ENCODE measurements around the gene MAP1LC3B2.
"Not testable (repeated sequence)": the region's sequence is repeated elsewhere in the genome, so short reads cannot be mapped to it uniquely, and the experiment has no call there.

The MAP1LC3B2 gene

DNA sequence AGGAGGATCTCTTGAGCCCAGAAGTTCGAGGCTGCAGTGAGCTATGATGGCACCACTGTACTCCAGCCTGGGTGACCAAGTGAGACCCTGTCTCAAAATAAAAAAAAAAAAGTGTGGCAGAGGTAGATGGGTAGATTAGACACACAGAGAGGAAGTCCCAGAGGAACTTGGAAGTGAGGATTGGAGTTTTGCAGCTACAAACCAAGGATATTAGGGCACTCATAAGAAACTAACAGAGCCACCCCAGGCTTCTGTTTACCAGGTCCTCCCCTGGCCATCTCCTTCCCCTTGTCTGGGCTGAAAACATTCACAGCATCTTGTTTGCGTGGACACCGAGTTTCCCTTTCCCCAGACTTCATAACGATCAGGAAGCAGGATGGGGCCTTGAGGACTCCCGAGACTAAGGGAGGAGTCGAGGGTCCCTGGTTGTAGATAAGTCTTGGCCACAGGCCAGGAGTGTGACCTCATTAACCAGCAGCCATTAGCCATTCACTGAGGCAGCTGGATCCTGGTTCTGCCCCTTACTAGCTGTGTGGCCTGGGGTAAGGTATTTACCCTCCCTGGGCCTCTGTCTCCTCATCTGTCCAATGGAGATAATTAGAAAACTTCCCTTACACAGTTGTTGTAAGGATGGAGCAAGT is 2.1 kb downstream of the MAP1LC3B2 start:
- DNase-seq: peak; percentile 10

DNA sequence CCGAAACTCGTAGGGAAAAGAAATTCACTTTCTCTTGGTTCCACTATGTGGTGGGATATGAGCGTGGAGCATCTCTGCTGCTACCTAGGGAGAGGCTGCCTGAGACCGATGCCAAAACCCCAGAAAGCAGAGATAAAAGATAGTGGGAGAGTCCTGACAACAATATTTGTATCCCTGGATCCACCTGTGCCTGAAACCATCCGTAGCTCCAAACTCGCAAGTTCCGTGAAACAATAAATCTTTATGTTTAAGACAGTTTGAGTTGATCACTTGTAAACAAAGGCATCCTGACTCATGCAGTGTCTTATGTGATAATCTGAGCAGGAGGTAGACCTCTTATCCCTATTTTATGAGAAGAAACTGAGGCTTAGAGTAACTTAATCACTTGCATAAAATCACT is 2.9 kb downstream of the MAP1LC3B2 start:
- no peak for DNase-seq

DNA sequence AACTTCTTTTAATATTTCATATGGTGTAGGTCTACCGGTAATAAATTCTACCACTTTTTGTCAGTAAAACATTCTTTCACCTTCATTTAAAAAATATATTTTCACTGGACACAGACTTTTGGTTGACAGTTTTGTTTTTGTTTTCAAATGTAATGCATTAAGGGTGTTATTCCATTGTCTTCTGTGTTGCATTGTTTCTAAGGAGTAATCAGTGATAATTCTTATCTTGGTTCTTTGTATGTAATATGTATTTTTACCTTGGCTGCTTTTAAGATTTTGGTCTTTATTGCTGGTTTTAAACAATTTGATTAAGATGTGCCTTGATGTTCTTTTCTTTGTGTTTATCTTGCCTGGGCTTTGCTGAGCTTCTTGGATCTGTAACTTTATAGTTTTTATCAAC is 4.1 kb downstream of the MAP1LC3B2 start:
- no peak for DNase-seq

DNA sequence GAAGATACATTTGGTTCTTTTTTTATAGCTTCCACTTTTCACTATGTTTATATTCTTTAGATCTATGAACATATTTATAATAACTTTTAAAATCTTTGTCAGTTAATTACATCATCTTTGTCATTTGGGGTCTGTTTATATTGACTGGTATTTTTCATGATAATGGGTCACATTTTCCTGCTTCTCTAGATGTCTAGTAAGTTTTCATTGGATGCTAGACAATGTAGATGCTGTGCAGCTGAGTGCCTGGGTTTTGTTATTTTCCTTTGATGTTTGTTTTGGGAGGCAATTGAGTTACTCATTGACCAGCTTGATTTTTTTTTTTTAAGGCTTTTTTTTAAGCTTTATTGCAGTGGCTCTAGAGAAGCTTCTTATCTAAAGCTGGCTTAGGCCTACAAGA is 4.9 kb downstream of the MAP1LC3B2 start:
- DNase-seq: no peak

DNA sequence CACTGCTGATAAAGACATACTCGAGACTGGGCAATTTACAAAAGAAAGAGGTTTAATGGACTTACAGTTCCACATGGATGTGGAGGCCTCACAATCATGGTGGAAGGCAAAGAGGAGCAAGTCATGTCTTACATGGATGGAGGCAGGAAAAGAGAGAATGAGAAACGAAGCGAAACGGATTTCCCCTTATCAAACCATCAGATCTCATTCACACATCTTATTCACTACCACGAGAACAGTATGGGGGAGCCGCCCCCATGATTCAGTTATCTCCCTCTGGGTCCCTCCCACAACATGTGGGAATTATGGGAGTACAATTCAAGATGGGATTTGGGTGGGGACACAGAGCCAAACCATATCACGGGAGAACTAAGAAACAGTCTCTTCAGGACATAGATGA is 6.0 kb downstream of the MAP1LC3B2 start:
- not testable (repeated sequence) for DNase-seq

DNA sequence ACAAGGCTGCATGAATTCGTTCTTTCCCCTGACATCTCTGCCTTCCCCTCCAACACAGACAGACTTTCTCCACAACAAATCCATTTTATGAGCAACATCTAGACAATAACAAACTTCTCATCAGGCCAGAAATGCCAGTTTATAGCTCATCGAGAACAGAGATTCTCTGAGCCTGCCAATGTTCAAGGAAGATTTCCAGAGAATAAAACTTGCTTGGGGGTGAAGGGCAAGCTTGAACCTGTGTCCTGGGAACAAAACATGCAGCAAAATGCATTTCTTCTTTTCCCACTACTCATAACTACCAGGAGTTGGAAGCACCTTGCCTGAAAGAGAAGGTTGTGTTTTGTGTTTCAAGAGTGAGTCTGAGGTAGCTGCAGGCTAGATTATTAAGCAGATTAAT is 6.8 kb downstream of the MAP1LC3B2 start:
- no peak for DNase-seq

DNA sequence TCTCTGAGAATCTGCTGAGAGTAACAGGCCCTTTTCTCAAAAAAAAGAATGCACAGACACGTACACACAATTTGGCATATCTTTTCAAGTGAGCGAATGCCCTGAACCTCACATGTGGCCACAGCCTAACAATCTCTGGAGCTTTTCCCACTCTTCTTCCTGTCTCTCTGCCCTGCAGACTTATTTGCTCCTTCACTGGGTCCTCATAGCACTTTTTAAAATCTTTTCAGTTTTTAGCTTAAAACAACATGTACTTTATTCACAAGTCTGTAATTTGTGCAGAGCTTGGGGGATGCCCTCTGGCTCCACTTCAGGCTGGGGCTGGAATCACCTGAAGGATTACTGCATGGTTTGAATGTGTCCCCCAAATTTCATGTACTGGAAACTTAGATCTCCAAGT is 9.0 kb downstream of the MAP1LC3B2 start:
- no peak for DNase-seq

DNA sequence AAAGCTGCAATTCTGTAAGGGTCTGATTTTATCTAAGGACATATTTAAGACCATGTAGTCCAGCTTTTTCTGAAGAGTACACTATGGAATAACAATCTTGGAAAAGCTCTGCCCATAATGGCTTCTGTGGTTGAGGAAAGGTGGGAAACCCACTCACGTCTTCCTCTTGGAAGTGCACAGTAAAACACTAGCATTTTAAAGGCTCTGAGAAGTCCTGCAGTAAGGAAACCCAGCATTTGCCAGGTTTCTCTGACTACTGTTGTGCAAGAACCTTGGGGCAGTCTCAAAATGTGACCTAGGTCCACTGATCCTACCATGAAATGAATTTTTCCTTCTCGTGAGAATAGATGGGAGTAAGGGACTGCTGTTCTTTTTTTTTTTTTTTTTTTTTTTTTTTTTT is 11.9 kb downstream of the MAP1LC3B2 start:
- no peak for DNase-seq

DNA sequence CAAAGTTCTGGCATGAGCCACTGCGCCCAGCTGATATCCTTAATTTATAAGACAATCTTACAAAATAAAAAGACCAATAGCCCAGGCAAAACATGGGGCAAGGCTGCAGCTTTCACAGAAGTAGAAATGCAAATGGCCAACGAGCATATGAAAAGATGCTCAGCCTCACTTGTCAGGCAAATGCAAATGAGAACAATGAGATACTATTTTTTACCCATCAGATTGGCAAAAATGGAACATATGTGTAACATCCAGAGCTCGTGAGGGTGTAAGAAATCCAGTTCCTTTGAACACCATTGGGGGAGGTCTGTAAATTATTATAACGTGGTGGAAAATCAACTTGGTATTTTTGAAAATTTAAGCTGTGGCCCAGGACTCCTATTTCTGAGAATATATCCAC is 14.6 kb downstream of the MAP1LC3B2 start:
- no peak for DNase-seq

DNA sequence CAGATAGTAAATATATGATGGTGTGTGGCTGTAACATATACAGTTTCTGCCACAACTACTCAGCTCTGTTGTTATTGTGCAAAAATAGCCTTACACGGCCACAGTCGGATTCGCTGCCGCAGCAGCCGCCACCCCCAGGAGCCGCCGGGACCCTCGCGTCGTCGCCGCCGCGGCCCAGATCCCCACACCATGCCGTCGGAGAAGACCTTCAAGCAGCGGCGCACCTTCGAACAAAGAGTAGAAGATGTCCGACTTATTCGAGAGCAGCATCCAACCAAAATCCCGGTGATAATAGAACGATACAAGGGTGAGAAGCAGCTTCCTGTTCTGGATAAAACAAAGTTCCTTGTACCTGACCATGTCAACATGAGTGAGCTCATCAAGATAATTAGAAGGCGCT is 16.6 kb downstream of the MAP1LC3B2 start:
- DNase-seq: not testable (repeated sequence)

DNA sequence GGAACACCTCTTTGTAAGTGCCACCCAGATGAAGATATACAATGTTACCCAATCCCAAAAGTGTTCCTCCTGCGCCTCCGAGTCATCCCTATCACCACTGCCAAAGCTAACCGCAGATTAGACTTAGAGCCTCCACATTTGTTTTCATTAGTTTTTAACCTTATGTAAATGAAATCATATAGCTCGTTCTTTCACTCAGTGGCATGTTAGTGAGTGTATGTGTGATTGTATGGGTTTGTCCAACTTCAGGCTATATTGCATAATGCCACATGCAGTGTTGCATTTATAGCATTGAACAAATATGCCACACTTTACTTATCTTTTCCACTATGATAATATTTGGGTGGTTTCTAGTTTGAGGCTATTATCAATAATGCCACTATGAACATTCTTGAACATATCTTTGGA is 18.0 kb downstream of the MAP1LC3B2 start:
- no peak for DNase-seq

DNA sequence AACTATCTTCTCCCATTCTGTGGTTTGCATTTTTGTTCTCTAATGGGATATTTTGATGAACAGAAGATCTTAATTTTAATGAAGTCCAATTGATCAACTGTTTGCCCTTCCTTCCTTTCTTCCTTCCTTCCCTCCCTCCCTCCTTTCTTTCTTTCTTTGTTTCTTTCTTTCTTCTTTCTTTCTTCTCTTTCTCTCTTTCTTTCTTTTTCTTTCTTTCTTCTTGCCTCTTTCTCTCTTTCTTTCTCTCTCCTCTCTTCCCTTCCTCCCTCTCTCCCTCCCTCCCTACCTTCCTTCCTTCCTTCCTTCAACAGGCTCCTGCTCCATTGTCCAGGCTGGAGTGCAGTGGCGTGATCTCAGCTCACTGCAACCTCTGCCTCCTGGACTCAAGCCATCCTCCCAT is 18.9 kb downstream of the MAP1LC3B2 start:
- DNase-seq: no peak

DNA sequence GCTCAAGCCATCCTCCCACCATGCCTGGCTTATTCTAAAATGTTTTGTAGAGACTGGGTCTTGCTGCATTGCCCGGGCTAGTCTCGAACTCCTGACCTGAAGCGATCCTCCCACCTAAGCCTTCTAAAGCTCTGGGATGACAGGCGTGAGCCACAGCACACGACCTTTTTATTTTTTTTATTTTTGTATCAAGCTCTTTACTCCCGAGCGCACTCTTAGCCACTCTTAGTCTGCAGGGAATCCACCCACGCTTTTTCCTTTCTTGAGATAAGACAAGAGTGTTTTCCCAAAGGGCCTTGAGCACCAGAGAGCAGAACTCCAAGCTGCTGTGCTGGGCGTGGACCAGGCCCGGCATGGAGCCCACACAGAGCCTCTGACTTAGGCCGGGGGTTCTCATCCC is 23.4 kb downstream of the MAP1LC3B2 start:
- DNase-seq: no peak

DNA sequence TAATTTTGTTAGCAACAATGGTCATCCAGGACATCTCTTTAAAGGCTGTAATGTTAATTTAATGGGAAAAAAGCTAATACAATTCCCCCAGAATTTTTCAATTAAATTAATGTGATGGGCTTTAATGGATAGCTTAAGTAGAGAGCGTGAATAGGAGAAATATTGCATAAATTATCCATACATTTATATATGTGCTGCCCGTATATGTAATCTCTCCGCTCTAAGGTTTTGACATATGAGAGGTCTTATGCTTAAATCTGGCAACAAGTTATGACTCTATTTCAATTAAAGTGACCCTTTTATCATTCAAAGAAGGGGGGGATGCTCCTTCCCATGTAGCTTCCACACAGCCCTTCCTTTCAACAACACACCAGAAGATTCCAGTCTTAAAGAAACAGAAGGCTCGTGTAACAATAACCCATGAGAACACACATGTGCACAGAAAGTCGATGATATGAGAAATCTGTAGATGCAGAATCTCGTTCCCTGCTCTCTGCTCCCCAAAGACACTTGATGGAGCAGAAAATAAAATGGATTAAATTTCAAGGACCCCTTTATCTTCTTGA is 24.0 kb downstream of the MAP1LC3B2 start:
- no peak for DNase-seq

DNA sequence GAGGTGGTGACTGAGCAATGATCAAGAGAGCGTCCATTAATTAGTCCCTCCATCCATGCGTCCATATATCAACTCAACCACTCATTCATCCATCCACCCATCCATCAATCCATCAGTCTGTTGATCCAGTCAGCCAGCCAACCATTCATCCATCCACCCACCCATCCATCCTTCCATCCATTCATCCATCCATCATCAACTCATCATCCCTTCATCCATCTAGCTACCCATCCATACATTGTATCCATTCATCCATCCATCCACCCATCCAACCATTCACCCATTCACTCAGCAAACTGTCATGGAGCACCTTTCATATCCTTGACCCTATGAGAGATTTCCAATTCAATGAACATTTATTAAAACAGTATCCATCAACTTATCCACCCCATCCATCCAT is 28.1 kb downstream of the MAP1LC3B2 start:
- no peak for DNase-seq

DNA sequence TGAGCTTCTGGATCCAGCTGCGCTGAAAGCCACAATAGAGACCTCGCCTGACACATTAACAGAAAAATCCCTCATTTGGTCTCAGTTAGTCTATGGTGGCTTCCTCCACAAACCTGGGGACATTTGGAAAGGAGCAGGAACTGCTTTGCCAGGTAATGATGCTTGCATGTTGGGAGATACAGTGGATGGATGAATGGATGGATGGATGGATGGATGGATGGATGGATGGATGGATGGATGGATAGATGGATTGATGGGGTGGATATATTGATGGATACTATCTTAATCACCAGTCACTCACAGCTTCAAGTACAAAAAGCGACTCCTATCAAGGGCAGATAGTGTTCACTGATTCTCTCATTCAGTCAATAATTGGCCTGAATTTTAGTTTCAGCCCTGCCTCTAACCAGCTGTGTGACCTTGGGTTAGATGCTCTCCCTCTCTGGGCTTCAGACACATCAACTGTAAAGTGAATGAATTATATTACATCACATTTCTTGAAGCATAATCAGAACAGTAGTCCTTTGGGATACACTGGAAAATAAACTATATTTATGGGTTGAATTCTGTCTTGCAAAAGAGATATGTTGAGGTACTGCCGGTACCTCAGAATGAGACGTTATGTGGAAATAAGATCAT is 29.3 kb downstream of the MAP1LC3B2 start:
- no peak for DNase-seq

DNA sequence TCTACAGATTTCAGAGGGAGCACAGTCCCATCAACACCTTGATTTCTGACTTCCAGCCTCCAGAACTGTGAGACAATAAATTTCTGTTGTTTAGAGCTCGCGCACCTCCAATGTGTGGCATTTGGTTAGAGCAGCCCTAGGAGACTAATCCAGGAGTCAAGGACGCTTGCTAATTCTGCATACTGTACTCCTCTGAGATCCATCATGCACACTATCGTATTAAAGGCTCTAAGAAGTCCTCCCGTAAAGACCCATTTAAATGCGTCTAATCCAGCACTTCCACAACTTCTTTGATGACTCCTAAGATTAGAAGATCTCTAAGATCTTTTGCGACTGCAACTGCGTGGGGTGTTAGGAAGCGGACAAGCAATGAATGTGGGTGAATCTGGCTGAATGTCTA is 30.4 kb downstream of the MAP1LC3B2 start:
- no peak for DNase-seq

DNA sequence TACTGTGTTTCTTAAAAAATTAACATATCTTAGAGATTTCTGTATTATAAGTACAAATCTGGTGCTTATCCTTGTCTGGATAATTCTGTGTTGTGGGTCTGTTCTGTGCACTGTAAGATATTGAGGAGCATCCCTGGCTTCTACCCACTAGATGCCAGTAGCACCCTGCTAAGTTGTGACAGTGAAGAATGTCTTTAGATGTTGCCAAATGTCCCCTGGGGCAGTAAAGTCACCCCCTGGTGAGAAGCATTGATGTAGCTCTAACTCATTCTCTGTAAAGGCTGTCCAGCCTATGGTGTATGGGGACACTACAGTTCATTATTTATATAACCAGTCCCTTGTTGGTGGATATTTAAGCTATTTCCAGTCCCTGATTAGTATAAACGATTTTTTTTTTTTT is 31.4 kb downstream of the MAP1LC3B2 start:
- peak; percentile 59 for DNase-seq

DNA sequence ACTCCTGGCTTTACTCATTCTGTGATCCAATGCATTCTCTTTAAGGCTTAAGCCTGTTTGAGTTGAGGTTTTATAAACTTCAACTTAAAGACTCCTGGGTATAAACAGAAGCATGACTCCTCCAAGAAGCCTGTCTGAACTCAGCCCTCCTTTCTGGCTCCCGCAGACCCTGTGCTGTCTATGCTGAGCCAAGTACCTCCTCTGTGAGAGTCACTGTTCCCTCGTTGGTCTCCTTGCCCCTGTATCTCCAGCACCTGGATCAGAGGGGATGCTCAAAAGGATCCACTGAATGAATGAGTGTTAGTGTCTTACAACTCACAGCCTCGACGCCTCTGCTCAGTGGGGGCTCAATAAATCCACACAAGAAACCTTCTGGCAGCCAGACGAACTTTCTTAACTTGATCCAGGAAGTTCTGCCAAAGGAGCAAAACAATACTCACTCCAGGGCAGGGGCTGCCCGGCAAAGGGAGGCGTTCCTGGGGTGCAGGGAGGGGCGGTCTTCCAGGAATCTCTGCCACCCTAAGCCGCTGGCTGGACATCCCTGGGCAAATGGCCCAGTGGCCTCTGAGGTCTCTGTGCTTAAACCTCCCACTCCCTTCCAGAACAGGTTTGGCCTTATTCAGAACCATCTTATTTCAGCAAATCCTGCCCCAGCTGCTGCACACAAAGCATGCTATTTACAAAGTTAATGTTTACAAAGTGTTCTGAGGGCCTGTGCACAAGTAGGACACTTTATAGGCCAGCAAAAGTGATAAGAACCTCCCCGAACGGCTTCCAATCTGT is 32.9 kb downstream of the MAP1LC3B2 start:
- DNase-seq: no peak

DNA sequence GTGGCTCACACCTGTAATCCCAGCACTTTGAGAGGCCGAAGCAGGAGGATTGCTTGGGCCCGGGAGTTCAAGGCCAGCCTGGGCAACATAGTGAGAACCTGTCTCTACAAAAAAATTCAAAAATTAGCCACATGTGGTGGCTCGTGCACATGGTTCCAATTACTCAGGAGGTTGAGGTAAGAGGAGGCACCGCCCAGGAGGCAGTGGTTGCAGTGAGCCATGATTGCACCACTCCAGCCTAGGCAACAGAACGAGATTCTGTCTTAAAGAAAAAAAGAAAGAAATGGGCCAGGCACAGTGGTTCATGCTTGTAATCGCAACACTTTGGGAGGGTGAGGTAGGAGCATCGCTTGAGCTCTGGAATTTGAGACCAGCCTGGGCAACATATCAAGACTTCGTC is 33.5 kb downstream of the MAP1LC3B2 start:
- DNase-seq: no peak

DNA sequence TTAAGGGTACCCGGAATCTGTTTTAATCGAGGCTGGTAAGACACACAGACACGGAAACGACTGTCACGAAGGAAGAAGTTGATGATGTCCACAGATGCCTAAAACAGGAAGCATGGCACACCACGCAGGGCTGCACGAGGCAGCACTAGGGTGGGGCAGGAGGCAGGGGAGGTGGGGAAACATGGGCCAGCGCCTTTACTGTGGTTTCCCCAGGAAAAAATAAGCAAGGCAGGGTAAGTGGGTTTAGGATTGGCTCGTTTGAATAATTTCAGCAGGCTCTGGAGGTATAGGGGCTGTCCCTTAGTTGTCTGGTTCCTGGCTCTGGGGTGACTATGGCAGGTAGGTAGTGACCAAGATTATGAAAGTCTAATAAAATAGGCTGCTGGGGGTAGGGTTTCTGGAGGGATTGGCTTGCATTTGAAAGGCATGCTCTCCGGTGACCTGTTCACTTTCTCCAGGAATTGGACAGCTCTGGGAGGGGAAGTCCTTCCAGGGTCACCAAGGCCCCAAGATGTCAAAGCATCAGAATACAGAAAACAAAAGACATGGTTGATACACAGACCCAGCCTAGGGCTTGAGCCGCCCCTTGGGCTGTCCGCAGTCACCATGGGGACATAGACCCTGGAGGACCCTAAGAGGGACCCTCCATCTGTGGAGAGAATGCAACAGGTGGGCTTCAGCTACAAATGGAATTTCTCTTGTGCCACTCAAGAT is 35.3 kb downstream of the MAP1LC3B2 start:
- DNase-seq: no peak

DNA sequence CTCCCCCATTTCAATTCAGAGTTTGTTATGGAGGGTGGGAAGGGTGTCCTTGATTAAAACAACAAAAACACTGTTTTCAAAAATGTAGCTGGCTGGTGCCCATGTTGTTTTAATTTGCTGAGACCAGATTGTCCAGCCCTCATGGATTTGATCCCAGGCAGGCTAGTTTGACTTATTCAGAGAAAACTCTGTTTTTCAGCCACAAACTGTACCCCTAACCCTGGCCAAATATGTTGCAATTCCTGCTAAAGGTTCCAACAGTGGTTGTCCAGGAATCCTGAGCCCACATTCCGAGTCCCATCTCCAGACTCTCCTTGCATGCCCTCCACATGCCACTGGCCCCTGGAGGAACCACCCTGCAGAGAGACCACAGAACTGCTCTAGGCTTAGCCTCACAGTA is 36.0 kb downstream of the MAP1LC3B2 start:
- DNase-seq: no peak

DNA sequence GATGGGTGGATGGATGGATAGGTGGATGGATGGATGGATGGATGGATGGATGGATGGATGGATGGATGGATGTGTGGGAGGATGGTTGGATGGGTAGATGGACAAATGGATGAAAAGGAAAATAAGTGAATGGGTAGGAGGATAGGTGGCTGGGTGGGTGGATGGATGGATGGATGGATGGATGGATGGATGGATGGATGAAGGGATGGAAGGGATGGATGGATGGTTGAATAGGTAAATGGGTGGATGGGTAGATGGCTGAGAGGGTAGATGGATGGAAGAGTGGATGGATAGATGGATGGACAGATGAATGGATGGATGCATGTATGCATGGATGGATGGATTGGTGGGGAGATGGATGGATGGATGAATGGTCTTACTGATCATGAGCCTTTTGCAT is 36.5 kb downstream of the MAP1LC3B2 start:
- DNase-seq: no peak

All from eye (tissue), 1 donor.